Omental fat pad (tissue), 4 donors: ENCODE data around the gene FOXN4. TPM values are rescaled to one million over a fixed set of nuclear protein-coding genes. Genes with fewer than 3 reads are reported as not detected.

Source experiments
- ATAC-seq: fragments of 150-250 bp; one replicate; pipeline ENCODE4 v1.9.1; 2016; ENCODE audit warnings: mild to moderate bottlenecking, moderate library complexity; ENCODE audit not compliant: low FRiP score
- DNase-seq: peaks from one replicate; pipeline ENCODE4 v3.0.0-alpha.2; 2019; ENCODE audit warnings: low spot score
- CTCF ChIP-seq, 3 donors: fragments of 450-650 bp; IDR thresholded peaks; one replicate each; pipeline ENCODE4 v1.5.1; 2016 to 2017; ENCODE audit warnings: antibody characterized with exemption in 3 of 3, mild to moderate bottlenecking in 3 of 3, moderate library complexity in 2 of 3
- total RNA-seq, 4 donors: library from RNA; depleted of rRNA; stranded (reverse); fragments of >200 nt; gene quantifications; one replicate each; pipeline ENCODE4 v1.1.0, GENCODE V29; 2016

FOXN4 gene
- total RNA-seq, 4 donors from 2014 or later = not detected

GRCh38 chr12:109255377-109255776 is 53.7 kb downstream of the FOXN4 start:
- DNase-seq = no peak
- ATAC-seq = no peak
- TF ChIP-seq CTCF (IDR thresholded peaks at IDR 0.05) = no peak

- DNase-seq = no peak
- no peak for TF ChIP-seq CTCF (IDR thresholded peaks at IDR 0.05)
- ATAC-seq = no peak
Measured at GRCh38 chr12:109253913-109254544, 55.1 kb downstream of the FOXN4 start.

- no peak for DNase-seq
- no peak for ATAC-seq
- no peak for TF ChIP-seq CTCF (IDR thresholded peaks at IDR 0.05)
Measured at GRCh38 chr12:109252799-109253198, 56.3 kb downstream of the FOXN4 start.

GRCh38 chr12:109250523-109250922 is 58.6 kb downstream of the FOXN4 start:
- no peak for ATAC-seq
- no peak for DNase-seq
- TF ChIP-seq CTCF (IDR thresholded peaks at IDR 0.05) = no peak

GRCh38 chr12:109247831-109248654 is 61.0 kb downstream of the FOXN4 start:
- no peak for TF ChIP-seq CTCF (IDR thresholded peaks at IDR 0.05)
- DNase-seq (no peak), ATAC-seq (no peak)

DNA sequence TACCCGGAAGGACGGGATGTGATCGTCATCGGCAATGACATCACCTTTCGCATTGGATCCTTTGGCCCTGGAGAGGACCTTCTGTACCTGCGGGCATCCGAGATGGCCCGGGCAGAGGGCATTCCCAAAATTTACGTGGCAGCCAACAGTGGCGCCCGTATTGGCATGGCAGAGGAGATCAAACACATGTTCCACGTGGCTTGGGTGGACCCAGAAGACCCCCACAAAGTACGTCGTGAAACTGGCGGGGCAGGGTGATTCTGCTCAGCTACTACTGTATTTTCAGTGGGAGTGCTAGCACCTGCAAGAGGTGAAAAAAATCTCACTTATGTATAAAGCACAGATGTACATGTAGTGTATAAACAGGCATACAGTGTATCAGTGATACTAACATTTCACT is 62.9 kb downstream of the FOXN4 start:
- no peak for DNase-seq
- TF ChIP-seq CTCF (IDR thresholded peaks at IDR 0.05) = no peak
- ATAC-seq = no peak

DNA sequence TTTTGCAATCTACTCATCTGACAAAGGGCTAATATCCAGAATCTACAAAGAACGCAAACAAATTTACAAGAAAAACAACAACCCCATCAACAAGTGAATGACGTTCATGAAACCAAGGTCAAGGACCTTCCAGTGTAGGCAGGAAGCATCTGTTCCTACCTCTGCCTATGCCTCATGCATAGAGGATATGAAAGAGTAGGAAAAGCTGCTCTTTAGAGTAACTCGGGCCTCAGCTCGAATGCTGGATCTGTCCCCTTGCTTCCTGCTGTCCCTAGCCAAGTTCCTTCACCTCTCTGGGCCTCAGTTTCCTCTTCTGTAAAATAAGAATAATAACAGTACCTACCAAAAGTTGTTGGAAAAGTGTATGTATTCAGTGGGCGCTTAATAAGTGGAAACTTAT is 65.0 kb downstream of the FOXN4 start:
- DNase-seq (no peak), ATAC-seq (no peak)
- no peak for TF ChIP-seq CTCF (IDR thresholded peaks at IDR 0.05)
